ENCODE measurements around the gene RNF224. TPM values are rescaled to one million over a fixed set of nuclear protein-coding genes. Genes with fewer than 3 reads are reported as not detected.

Gene RNF224
- total RNA-seq, 1 donor from 2014 or later: 0.39 TPM

DNA sequence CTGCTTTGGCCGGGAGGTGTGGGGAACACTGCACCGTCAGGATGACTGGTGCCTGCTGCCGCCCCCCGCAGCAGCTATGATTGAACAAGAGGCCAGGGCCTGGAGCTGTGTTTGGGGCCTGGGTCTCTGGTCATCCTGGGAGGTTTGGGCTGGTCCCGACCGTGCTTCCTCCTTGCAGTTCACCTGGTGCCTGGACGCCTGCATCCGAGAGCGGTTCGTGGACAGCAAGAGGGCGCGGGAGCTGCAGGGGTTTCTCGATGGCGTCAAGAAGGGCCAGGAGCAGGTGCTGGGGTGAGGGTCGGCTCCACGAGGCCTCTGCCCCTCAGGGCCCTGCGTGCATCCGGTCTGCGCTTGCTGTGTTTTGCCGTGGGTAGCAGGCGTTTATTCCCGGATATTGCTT, 36.8 kb downstream of the RNF224 start:
- Mint-ChIP-seq H3K4me1 (ENCODE audit: low read depth, unreplicated experiment) (no peaks in the 10 kb centered on the region), H3K27ac (ENCODE audit: unreplicated experiment) (no peak overlapping the region), H3K36me3 (ENCODE audit: unreplicated experiment) (no peaks in the 10 kb centered on the region), H3K4me3 (ENCODE audit: unreplicated experiment) (no peak overlapping the region), H3K9me3 (ENCODE audit: unreplicated experiment) (peaks cover 7% of the 10 kb centered on the region), H3K27me3 (ENCODE audit: unreplicated experiment) (peaks cover 3% of the 10 kb centered on the region)
- TF ChIP-seq, protein P1, sequence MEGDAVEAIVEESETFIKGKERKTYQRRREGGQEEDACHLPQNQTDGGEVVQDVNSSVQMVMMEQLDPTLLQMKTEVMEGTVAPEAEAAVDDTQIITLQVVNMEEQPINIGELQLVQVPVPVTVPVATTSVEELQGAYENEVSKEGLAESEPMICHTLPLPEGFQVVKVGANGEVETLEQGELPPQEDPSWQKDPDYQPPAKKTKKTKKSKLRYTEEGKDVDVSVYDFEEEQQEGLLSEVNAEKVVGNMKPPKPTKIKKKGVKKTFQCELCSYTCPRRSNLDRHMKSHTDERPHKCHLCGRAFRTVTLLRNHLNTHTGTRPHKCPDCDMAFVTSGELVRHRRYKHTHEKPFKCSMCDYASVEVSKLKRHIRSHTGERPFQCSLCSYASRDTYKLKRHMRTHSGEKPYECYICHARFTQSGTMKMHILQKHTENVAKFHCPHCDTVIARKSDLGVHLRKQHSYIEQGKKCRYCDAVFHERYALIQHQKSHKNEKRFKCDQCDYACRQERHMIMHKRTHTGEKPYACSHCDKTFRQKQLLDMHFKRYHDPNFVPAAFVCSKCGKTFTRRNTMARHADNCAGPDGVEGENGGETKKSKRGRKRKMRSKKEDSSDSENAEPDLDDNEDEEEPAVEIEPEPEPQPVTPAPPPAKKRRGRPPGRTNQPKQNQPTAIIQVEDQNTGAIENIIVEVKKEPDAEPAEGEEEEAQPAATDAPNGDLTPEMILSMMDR (IDR thresholded peaks at IDR 0.05; ENCODE audit: partially characterized antibody, unreplicated experiment): no peak
- DNase-seq: no peak

DNA sequence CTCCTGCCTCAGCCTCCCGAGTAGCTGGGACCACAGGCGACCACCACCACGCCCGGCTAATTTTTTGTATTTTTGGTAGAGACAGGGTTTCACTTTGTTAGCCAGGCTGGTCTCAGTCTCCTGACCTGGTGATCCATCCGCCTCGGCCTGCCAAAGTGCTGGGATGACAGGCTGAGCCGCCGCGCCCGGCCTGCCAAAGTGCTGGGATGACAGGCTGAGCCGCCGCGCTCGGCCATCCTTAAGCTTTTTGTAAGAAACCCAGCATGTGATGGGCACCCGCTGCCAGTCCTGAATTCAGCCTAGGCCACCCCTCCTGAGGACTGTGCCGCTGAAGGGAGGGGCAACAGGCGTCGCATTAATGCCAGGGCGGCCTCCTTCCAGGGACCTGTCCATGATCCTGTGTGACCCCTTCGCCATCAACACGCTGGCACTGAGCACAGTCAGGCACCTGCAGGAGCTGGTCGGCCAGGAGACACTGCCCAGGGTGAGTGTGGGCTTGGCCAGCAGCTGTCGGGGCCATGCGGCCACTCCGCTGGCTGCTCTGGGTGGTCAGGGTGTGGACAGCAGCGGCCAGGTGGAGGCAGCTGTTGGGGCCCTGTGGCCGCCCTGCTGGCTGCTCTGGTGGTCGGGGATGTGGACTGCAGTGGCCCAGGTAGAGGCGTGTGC, 38.3 kb downstream of the RNF224 start:
- Mint-ChIP-seq H3K36me3 (ENCODE audit: unreplicated experiment) (no peaks in the 10 kb centered on the region), H3K27ac (ENCODE audit: unreplicated experiment) (no peak overlapping the region), H3K27me3 (ENCODE audit: unreplicated experiment) (peaks cover 3% of the 10 kb centered on the region), H3K9me3 (ENCODE audit: unreplicated experiment) (peaks cover 7% of the 10 kb centered on the region), H3K4me1 (ENCODE audit: low read depth, unreplicated experiment) (no peaks in the 10 kb centered on the region), H3K4me3 (ENCODE audit: unreplicated experiment) (no peak overlapping the region)
- TF ChIP-seq, protein P1 (IDR thresholded peaks at IDR 0.05; ENCODE audit: partially characterized antibody, unreplicated experiment): no peak
- DNase-seq: no peak

DNA sequence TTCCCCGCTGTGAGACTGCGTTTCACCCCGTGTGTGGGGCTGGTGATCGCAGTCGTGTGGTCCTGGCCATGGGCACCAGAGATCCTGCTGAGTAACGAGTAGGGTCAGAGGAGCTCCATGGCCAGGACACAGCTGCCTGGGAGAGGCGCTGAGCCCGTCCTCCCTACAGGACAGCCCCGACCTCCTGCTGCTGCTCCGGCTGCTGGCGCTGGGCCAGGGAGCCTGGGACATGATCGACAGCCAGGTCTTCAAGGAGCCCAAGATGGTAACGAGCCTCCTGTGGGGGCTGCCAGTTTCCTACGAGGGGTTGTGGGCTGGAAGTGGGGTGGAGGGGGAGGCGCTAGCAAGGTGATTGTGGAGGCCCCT, 38.8 kb downstream of the RNF224 start:
- peaks cover 3% of the 10 kb centered on the region for H3K27me3 Mint-ChIP-seq (ENCODE audit: unreplicated experiment)
- H3K4me1 Mint-ChIP-seq (ENCODE audit: low read depth, unreplicated experiment): no peaks in the 10 kb centered on the region
- no peak overlapping the region for H3K27ac Mint-ChIP-seq (ENCODE audit: unreplicated experiment)
- H3K36me3 Mint-ChIP-seq (ENCODE audit: unreplicated experiment): no peaks in the 10 kb centered on the region
- H3K4me3 Mint-ChIP-seq (ENCODE audit: unreplicated experiment): no peak overlapping the region
- TF ChIP-seq, protein P1 (IDR thresholded peaks at IDR 0.05; ENCODE audit: partially characterized antibody, unreplicated experiment): no peak
- H3K9me3 Mint-ChIP-seq (ENCODE audit: unreplicated experiment): peaks cover 7% of the 10 kb centered on the region
- DNase-seq: no peak

DNA sequence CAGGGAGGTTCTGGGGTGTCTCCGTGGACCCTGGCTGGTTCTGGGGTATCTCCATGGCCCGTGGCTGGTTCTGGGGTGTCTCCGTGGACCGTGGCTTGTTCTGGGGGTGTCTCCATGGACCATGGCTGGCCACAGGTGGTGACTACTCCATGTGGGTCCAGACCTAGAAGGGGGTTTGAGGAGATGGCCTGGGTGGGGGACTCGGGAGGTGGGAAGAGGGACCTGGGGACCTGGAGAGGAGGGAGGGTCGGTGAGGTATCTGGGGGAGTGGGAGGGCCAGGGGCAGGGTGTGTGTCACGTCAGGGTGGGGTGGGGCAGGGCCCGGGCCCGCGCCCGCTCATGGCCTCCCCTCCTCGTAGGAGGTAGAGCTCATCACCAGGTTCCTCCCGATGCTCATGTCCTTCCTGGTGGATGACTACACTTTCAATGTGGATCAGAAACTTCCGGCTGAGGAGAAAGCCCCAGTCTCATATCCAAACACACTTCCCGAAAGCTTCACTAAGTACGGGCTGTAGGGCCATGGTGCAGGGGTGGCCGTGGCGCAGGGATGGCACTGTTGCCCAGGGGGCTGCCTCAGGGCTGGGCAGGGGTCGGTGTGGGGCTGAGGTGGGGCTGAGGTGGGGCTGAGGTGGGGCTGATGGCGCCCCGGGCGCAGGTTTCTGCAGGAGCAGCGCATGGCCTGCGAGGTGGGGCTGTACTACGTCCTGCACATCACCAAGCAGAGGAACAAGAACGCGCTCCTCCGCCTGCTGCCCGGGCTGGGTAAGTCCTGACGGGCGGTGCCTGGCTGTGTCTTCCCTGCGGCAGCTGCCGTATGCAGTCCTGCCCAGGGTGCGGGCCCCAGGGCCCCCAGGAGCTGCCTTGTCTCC, 39.5 kb downstream of the RNF224 start:
- DNase-seq: no peak
- Mint-ChIP-seq H3K36me3 (ENCODE audit: unreplicated experiment) (no peaks in the 10 kb centered on the region), H3K27me3 (ENCODE audit: unreplicated experiment) (peaks cover 5% of the 10 kb centered on the region), H3K4me1 (ENCODE audit: low read depth, unreplicated experiment) (no peaks in the 10 kb centered on the region), H3K27ac (ENCODE audit: unreplicated experiment) (no peak overlapping the region), H3K9me3 (ENCODE audit: unreplicated experiment) (peaks cover 5% of the 10 kb centered on the region), H3K4me3 (ENCODE audit: unreplicated experiment) (no peak overlapping the region)
- TF ChIP-seq, protein P1 (IDR thresholded peaks at IDR 0.05; ENCODE audit: partially characterized antibody, unreplicated experiment): no peak

DNA sequence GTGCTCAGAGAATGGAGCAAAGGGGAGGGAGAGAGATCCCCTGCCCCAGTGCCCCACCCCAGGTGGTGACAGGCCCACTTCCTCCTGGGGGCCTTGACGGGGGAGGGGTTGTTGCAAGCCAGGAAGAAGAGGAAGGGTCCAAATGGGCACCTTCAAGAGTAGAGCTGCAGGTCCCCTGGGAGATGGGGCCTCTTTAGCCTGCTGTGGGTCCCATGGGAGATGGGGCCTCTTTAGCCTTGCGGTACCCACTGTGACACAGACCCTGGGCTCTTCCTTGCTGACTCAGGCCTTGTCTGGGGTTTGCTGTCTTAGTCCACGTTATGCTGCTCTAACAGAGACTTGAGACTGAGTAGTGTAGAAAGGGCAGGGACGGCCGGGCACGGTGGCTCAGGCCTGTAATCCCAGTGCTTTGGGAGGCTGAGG, 40.6 kb downstream of the RNF224 start:
- H3K36me3 Mint-ChIP-seq (ENCODE audit: unreplicated experiment): no peaks in the 10 kb centered on the region
- H3K27ac Mint-ChIP-seq (ENCODE audit: unreplicated experiment): no peak overlapping the region
- H3K9me3 Mint-ChIP-seq (ENCODE audit: unreplicated experiment): peaks cover 4% of the 10 kb centered on the region
- H3K27me3 Mint-ChIP-seq (ENCODE audit: unreplicated experiment): peaks cover 5% of the 10 kb centered on the region
- no peak for DNase-seq
- TF ChIP-seq, protein P1 (IDR thresholded peaks at IDR 0.05; ENCODE audit: partially characterized antibody, unreplicated experiment): no peak
- H3K4me3 Mint-ChIP-seq (ENCODE audit: unreplicated experiment): no peak overlapping the region
- H3K4me1 Mint-ChIP-seq (ENCODE audit: low read depth, unreplicated experiment): no peaks in the 10 kb centered on the region
